Measurements from ENCODE around the gene FER. TPM values are rescaled to one million over a fixed set of nuclear protein-coding genes. Genes with fewer than 3 reads are reported as not detected.
A peak's percentile ranks its signal among the peaks of the same experiment; 100 is the strongest.

The FER gene
- total RNA-seq, 1 donor from 2014 or later, result 13.4 TPM

DNA sequence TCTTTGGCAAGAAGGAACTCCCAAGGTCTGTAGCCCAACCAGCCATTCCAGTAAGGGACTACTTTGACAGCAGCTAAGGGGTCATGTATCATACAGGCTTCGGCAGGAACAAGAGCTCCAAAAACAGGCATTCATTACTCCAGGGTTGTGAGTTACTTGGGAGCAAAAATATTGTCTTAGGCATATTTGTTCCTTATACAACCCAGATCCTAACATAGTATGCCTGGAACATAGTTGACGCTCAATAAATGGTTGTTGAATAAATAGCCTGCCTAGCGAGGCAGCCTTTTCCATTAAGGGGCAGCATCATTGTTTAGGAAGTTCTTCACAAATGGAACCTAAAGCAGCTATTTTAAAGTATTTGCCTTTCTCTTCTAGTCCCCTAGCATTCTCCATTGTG, 35.8 kb upstream of the FER start:
- DNase-seq, result no peak
- intact Hi-C loops (cut with micrococcal nuclease), result no loop called here
- no peaks in the 10 kb centered on the region for H3K36me3 ChIP-seq
- H3K4me1 ChIP-seq, result no peaks in the 10 kb centered on the region
- TF ChIP-seq, protein P1, sequence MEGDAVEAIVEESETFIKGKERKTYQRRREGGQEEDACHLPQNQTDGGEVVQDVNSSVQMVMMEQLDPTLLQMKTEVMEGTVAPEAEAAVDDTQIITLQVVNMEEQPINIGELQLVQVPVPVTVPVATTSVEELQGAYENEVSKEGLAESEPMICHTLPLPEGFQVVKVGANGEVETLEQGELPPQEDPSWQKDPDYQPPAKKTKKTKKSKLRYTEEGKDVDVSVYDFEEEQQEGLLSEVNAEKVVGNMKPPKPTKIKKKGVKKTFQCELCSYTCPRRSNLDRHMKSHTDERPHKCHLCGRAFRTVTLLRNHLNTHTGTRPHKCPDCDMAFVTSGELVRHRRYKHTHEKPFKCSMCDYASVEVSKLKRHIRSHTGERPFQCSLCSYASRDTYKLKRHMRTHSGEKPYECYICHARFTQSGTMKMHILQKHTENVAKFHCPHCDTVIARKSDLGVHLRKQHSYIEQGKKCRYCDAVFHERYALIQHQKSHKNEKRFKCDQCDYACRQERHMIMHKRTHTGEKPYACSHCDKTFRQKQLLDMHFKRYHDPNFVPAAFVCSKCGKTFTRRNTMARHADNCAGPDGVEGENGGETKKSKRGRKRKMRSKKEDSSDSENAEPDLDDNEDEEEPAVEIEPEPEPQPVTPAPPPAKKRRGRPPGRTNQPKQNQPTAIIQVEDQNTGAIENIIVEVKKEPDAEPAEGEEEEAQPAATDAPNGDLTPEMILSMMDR (IDR thresholded peaks at IDR 0.05; ENCODE audit: borderline replicate concordance), result no peak
- no peaks in the 10 kb centered on the region for H3K27me3 ChIP-seq (ENCODE audit: low read depth)
- H3K9me3 ChIP-seq (replicated peaks), result no peaks in the 10 kb centered on the region
- H3K27ac ChIP-seq (replicated peaks), result no peak overlapping the region
- no peak overlapping the region for H3K4me3 ChIP-seq

DNA sequence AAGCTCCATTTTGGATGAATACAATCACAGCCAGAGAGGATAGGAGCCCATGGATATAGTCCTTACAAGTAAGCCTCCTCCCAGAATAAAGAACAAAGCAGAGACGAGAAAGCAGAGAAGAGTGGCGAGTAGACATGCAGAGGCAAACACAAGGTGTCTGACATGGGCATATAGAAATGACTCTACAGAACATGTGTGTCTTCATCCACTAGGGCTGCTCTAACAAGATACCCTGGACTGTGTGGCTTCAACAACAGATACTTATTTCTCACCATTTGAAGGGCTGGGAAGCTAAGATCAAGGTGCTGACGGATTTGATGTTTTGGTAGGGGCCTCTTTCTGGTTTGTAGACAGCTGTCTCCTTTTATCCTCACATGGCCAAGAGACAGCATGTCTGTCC, 32.3 kb upstream of the FER start:
- Histone ChIP-seq H3K4me3 (no peak overlapping the region), H3K27me3 (ENCODE audit: low read depth) (no peaks in the 10 kb centered on the region), H3K9me3 (replicated peaks) (no peaks in the 10 kb centered on the region), H3K36me3 (no peaks in the 10 kb centered on the region), H3K4me1 (no peaks in the 10 kb centered on the region), H3K27ac (replicated peaks) (no peak overlapping the region)
- no peak for DNase-seq
- TF ChIP-seq, protein P1 (IDR thresholded peaks at IDR 0.05; ENCODE audit: borderline replicate concordance), result no peak
- intact Hi-C loops (cut with micrococcal nuclease), result no loop called here

DNA sequence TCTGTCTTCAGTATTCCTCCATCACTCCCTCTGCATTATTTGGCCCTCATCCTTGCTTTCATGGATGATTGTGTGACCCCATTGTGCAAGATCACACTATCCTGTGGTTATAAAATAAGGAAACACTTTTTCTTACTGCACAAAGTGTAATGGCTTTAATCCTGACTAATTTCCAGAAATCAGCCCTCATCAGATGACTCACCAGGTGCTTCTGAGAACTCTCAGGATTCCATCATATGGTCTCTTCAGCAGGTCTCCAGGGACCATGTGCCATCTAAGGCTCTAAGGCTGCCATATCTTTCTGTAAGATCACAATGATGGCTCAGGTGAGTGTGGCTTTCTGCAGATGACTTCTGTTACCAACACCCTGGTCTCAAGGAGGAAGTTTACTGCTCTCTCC, 27.3 kb upstream of the FER start:
- Histone ChIP-seq H3K27me3 (ENCODE audit: low read depth) (no peaks in the 10 kb centered on the region), H3K4me3 (no peak overlapping the region), H3K27ac (replicated peaks) (no peak overlapping the region), H3K36me3 (no peaks in the 10 kb centered on the region), H3K9me3 (replicated peaks) (no peaks in the 10 kb centered on the region), H3K4me1 (no peaks in the 10 kb centered on the region)
- no peak for DNase-seq
- intact Hi-C loops (cut with micrococcal nuclease), result no loop called here
- TF ChIP-seq, protein P1 (IDR thresholded peaks at IDR 0.05; ENCODE audit: borderline replicate concordance), result no peak

DNA sequence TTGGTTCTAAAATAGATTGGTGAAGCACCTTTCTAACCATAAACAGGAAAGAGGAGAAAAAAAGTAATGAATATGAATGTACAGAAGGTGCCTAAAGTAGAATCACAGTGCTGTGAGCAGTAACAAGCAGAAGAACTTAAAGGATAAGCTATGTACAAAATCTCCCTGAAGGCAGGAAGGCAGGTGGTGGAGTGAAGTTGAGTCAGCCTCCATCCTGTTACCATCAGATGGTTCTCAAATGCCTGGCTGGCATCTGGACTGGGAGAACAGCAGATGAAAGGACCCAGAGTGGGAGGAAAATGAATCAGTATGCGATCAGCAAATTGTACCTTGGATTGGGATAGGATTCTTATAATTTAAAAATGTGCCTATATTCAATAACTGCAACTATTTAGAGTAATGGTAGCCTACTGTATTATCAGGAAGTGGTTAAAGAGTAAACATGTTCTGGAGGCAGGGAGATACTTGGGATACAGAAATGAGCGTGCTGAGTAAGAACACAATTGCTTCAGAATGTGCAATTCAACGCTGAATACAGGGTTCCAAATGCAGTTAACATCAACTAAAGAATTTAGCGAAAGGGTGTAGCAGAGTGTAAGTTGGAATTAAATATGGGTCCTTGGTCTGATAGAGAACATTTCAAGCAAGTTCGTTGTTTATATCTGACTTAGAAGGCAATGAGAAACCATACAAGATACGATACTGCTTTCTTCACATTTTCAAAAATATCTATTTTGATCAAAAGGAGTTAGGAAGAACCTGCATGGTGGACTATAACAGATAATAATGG, 21.1 kb upstream of the FER start:
- intact Hi-C loops (cut with micrococcal nuclease), result no loop called here
- DNase-seq, result no peak
- peak overlapping the region; percentile 94 for H3K27ac ChIP-seq (replicated peaks)

DNA sequence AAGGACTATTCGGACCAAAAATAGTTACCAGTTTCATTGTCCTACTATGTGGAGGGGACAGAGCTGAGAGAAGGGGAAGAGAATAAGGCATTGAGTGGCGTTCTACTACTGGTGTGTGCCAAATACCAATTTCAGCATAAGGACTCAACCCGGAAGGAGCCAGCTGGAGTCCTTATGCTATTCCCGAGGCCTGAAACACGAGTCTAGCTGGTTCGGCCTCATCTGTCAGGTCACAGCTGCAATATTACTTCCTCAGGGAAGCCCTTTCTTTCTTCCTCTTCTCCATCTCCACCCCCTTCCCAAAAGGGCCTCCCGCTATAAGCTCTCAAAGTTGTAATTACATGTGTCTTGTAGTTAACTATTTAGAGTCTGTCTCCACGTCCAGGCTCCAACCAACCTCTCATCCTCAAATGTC, 20.5 kb upstream of the FER start:
- Histone ChIP-seq H3K27ac (replicated peaks) (peak overlapping the region; percentile 94), H3K36me3 (no peaks in the 10 kb centered on the region), H3K4me1 (peaks cover 22% of the 10 kb centered on the region), H3K4me3 (peak overlapping the region; percentile 86), H3K9me3 (replicated peaks) (no peaks in the 10 kb centered on the region), H3K27me3 (ENCODE audit: low read depth) (no peaks in the 10 kb centered on the region)
- TF ChIP-seq, protein P1 (IDR thresholded peaks at IDR 0.05; ENCODE audit: borderline replicate concordance), result no peak
- intact Hi-C loops (cut with micrococcal nuclease), result no loop called here
- DNase-seq, result no peak

More for the DNA sequence above, 21.1 kb upstream of the FER start:
- Histone ChIP-seq H3K27me3 (ENCODE audit: low read depth) (no peaks in the 10 kb centered on the region), H3K4me1 (peaks cover 22% of the 10 kb centered on the region), H3K36me3 (no peaks in the 10 kb centered on the region), H3K4me3 (peak overlapping the region; percentile 86), H3K9me3 (replicated peaks) (no peaks in the 10 kb centered on the region)
- TF ChIP-seq, protein P1 (IDR thresholded peaks at IDR 0.05; ENCODE audit: borderline replicate concordance), result no peak

Data from left ventricle myocardium inferior (tissue), 1 donor.